ENCODE measurements around the gene ZBTB48. TPM values are rescaled to one million over a fixed set of nuclear protein-coding genes. Genes with fewer than 3 reads are reported as not detected.
"Not testable (repeated sequence)": the region's sequence is repeated elsewhere in the genome, so short reads cannot be mapped to it uniquely, and the experiment has no call there.

The ZBTB48 gene
- total RNA-seq, 1 experiment from 2014 or later = 27.7 TPM

GRCh38 chr1:6588128-6588892 lies 8.5 kb downstream of the ZBTB48 start:
- DNase-seq (ENCODE audit: low spot score) = no peak
- in situ Hi-C loops (cut with HindIII; ENCODE audit: low sequenced_read_pairs) = no loop called here

- in situ Hi-C loops (cut with HindIII; ENCODE audit: low sequenced_read_pairs) = no loop called here
- DNase-seq (ENCODE audit: low spot score) = no peak
These were observed 9.2 kb downstream of the ZBTB48 start for GRCh38 chr1:6588893-6589520.

DNA sequence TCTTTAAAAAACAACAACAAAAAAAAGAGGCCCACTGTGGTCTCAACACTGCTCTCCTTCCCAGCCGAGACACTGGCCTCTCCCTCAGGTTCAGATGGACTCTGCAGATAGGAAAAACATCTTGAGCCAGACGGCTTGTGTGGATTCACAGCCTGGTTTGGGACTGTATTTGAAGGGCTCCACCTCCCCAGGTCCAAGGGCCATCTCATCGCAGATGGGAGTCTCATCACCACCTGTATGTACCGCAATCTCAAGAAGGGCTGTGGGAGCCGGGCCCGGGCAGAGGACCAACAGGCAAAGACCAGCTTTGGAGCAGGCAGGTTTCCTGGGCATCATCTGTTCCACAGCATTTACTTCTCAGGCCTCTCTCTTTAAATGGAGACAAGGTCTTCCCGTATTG lies 10.3 kb downstream of the ZBTB48 start:
- DNase-seq (ENCODE audit: low spot score) = no peak
- in situ Hi-C loops (cut with HindIII; ENCODE audit: low sequenced_read_pairs) = no loop called here

GRCh38 chr1:6591222-6591621 lies 11.4 kb downstream of the ZBTB48 start:
- in situ Hi-C loops (cut with HindIII; ENCODE audit: low sequenced_read_pairs) = no loop called here
- no peak for DNase-seq (ENCODE audit: low spot score)

GRCh38 chr1:6591644-6592043 lies 11.8 kb downstream of the ZBTB48 start:
- no peak for DNase-seq (ENCODE audit: low spot score)
- in situ Hi-C loops (cut with HindIII; ENCODE audit: low sequenced_read_pairs) = no loop called here

GRCh38 chr1:6592441-6592840 lies 12.6 kb downstream of the ZBTB48 start:
- in situ Hi-C loops (cut with HindIII; ENCODE audit: low sequenced_read_pairs) = no loop called here
- no peak for DNase-seq (ENCODE audit: low spot score)

DNA sequence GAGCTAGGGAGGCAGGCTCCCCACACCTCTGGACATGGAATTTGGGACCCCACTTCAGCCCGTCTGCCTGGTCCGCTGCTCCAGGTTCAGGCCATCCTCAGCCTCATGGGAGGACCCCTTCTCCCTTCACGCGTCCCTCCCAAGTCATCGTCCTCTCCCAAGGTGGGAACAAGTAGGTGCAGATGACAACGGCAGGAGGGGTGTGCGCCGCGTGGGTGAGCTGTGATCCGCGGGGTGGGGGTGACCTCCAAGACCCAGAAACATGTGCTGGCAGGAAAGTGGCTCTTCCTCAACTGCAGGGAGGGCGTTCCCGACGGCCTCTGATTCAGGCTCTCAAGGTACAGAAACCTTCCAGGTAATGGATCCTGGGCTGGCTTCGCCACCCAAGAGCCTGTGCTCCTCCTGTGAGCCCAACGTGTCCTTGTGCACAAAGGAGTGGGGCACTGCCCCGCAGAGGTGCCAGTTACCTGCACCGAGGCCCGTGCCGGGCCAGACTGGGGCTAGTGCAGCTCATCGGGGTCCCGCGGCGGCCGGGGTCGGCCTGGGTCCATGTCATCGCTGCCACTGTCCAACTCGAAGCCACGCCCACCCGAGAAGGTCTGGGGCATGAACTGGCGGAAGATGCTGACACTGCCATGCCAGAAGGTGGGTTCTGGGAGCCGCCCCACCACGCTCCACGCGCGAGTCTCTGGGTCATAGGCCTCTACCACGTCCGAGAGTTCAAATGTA lies 13.2 kb downstream of the ZBTB48 start:
- DNase-seq (ENCODE audit: low spot score) = no peak
- in situ Hi-C loops (cut with HindIII; ENCODE audit: low sequenced_read_pairs) = no loop called here

DNA sequence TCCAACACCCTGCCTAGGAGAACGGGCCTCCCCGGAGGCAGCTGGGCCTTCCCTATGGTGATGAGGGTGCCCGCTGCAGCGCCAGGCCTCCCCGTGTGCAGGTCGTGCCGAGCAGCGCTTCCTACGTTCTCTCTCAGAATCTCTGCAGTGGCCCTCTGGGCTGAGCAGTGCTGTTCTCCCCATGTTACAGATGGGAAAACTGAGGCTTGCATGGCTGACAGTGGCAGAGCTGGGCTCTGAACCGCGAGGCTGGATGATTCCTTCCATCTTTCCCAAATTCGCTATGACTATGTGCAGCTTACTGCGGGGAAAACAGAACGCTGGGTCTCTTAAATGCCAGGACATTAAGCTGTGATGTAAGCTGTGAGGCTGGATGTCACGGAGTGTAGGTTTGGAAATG lies 14.0 kb downstream of the ZBTB48 start:
- DNase-seq (ENCODE audit: low spot score) = no peak
- in situ Hi-C loops (cut with HindIII; ENCODE audit: low sequenced_read_pairs) = no loop called here

- in situ Hi-C loops (cut with HindIII; ENCODE audit: low sequenced_read_pairs) = no loop called here
These were observed 15.4 kb downstream of the ZBTB48 start for GRCh38 chr1:6594977-6595740.

DNA sequence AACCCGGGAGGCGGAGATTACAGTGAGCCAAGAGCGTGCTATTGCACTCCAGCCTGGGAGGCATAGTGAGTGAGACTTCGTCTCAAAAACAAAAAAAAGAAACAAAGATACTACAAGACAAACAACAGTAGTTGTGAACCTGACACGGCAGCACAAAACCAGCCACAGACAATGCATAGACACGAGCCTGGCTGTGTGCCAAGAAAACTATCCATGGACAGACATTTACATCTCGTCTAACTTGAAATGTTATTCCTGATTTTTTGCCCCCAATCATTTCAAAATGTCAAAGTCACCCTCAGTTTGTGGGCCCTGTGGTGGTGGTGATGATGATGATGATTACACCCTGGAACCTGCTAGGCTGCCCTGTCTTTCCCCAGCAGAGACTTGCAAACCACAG lies 16.6 kb downstream of the ZBTB48 start:
- in situ Hi-C loops (cut with HindIII; ENCODE audit: low sequenced_read_pairs) = no loop called here
- no peak for DNase-seq (ENCODE audit: low spot score)

More at GRCh38 chr1:6594977-6595740, 15.4 kb downstream of the ZBTB48 start:
- DNase-seq (ENCODE audit: low spot score) = no peak

DNA sequence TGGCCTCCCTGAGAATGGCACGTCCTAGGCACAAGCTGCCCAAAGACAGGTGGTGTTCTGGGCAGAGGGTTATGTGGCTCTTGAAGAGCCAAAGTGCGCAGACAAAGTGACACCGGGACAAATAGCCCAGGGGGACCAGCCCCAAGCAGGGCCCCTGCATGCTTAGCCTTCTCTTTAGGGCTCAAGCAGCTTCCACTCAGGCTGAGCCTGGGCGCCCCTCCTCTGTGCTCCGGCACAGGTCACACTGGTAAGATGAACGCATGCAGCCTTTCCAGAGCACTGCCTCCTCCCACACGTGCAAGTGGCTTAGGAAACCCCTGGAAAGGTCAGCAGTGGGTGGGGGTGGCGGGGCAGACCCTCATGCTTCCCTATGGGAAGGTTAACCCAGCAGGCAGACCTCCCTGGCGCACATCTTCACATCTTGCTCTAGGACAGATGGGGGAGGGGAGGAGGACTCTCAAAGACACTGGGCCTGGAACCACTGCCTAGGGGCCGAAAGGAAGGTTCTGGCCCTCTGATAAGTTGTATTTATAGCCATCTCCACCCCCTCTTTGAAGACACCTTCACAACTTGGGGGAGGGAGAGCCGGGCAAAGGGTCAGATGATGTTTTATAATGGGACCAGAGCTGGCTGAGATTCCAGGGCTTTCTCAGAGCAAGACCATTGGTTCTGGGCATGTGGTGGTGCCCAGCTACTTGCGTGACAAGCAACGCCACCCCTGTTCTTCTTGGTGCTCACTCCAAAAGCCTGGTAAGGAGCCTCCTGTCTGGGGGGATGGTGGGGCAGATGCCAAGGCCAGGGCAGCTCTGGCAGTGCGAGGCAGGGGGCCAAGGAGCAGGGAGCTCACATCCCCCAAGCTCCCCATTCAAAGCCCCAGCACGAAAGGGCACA lies 17.3 kb downstream of the ZBTB48 start:
- in situ Hi-C loops (cut with HindIII; ENCODE audit: low sequenced_read_pairs) = no loop called here
- DNase-seq (ENCODE audit: low spot score) = no peak

- in situ Hi-C loops (cut with HindIII; ENCODE audit: low sequenced_read_pairs) = no loop called here
- DNase-seq (ENCODE audit: low spot score) = no peak
These were observed 18.0 kb downstream of the ZBTB48 start for GRCh38 chr1:6597777-6598131.

GRCh38 chr1:6599141-6599975 lies 19.6 kb downstream of the ZBTB48 start:
- DNase-seq (ENCODE audit: low spot score) = no peak
- in situ Hi-C loops (cut with HindIII; ENCODE audit: low sequenced_read_pairs) = no loop called here

- in situ Hi-C loops (cut with HindIII; ENCODE audit: low sequenced_read_pairs); DNase-seq (ENCODE audit: low spot score): not testable (repeated sequence)
These were observed 20.2 kb downstream of the ZBTB48 start for GRCh38 chr1:6599991-6600390.

- in situ Hi-C loops (cut with HindIII; ENCODE audit: low sequenced_read_pairs) = no loop called here
- DNase-seq (ENCODE audit: low spot score) = no peak
These were observed 20.7 kb downstream of the ZBTB48 start for GRCh38 chr1:6600410-6601048.

DNA sequence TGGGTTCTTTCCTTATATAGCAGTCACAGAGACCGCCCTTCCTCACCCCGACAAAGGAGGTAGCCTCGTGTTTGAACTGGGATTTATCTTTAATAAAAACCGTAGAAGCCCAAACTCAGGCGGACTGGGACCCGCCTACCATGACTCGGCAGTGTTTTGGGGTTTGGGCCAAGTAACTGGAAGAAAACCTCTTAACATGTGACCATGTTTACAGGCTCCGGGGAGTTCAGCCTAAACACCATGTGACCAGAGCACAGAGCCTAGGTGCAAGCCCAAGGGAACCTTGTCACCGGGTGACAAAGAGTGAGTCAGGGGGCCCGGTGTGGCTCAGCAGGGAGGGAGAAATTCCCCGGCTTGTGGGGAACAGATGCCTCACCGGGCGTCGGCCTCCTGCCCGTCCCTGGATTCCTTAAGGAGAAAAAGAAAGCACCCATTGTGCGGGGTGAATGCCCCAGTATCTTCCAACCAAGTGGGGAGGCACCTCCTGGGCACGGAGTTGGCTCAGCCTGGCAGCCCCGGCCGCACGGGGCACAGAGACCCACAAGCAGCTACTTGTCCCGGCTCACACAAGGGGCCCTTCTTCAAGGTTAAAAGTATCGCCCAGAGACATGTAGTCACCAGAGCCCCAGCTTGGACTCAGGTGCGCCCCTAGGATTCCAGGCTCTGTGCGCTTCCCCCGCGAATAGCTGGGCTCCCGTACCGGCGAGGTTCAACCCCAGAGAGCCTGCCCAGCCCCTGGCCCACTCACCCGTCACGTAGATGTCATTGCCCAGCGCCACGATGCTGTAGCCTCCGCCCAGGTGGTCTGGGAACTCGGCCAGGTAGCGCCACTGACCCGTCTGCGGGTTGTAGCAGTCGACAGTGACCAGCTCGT lies 21.5 kb downstream of the ZBTB48 start:
- in situ Hi-C loops (cut with HindIII; ENCODE audit: low sequenced_read_pairs) = no loop called here
- DNase-seq (ENCODE audit: low spot score) = peak; percentile 73
